Subcutaneous adipose tissue (tissue), 4 donors: Measurements from ENCODE around the gene PKM. TPM values are rescaled to one million over a fixed set of nuclear protein-coding genes. Genes with fewer than 3 reads are reported as not detected.

Experiments used
- CTCF ChIP-seq: fragments of 450-650 bp; IDR thresholded peaks from one replicate; pipeline ENCODE4 v1.5.1; 2016; ENCODE audit warnings: low read depth, mild to moderate bottlenecking, control low read depth, antibody characterized with exemption, moderate library complexity
- total RNA-seq, 4 donors: library from RNA; depleted of rRNA; stranded (reverse); fragments of >200 nt; gene quantifications; one replicate each; pipeline ENCODE4 v1.1.0, GENCODE V29; 2016

PKM gene
- total RNA-seq, 4 donors from 2014 or later = 119 to 353 (median 168) TPM

- no peak for TF ChIP-seq CTCF
Measured at GRCh38 chr15:72239652-72240051, 8.7 kb upstream of the PKM start.

- TF ChIP-seq CTCF = no peak
Measured at GRCh38 chr15:72238586-72238985, 7.6 kb upstream of the PKM start.

GRCh38 chr15:72237853-72238224 is 6.8 kb upstream of the PKM start:
- no peak for TF ChIP-seq CTCF

GRCh38 chr15:72237029-72237852 is 6.3 kb upstream of the PKM start:
- TF ChIP-seq CTCF = no peak

- no peak for TF ChIP-seq CTCF
Measured at GRCh38 chr15:72236381-72237003, 5.5 kb upstream of the PKM start.

GRCh38 chr15:72235298-72235697 is 4.3 kb upstream of the PKM start:
- no peak for TF ChIP-seq CTCF

- TF ChIP-seq CTCF = no peak
Measured at GRCh38 chr15:72233769-72234168, 2.8 kb upstream of the PKM start.
